DMS53 (cell line): Measurements from ENCODE around the gene KCNG4.

Experiments
- DNase-seq: peaks from one replicate; lab custom pipeline; 2025; lab: John Stamatoyannopoulos, UW

Gene KCNG4

GRCh38 chr16:84182680-84183571 is 56.9 kb downstream of the KCNG4 start:
- no peak for DNase-seq

- no peak for DNase-seq
Observed at GRCh38 chr16:84182104-84182503, 57.7 kb downstream of the KCNG4 start.

- DNase-seq: no peak
Observed at GRCh38 chr16:84181144-84181915, 58.5 kb downstream of the KCNG4 start.

GRCh38 chr16:84180519-84181140 is 59.2 kb downstream of the KCNG4 start:
- peak; percentile 24 for DNase-seq

GRCh38 chr16:84179612-84180320 is 60.0 kb downstream of the KCNG4 start:
- no peak for DNase-seq

GRCh38 chr16:84178892-84179611 is 60.8 kb downstream of the KCNG4 start:
- DNase-seq: no peak

GRCh38 chr16:84178146-84178765 is 61.6 kb downstream of the KCNG4 start:
- DNase-seq: no peak

GRCh38 chr16:84177741-84178073 is 62.1 kb downstream of the KCNG4 start:
- DNase-seq: no peak

- no peak for DNase-seq
Observed at GRCh38 chr16:84176192-84177053, 63.4 kb downstream of the KCNG4 start.

- no peak for DNase-seq
Observed at GRCh38 chr16:84175350-84176081, 64.3 kb downstream of the KCNG4 start.

- DNase-seq: no peak
Observed at GRCh38 chr16:84174396-84174795, 65.4 kb downstream of the KCNG4 start.

- no peak for DNase-seq
Observed at GRCh38 chr16:84169765-84170310, 70.0 kb downstream of the KCNG4 start.
